Measurements from ENCODE around the gene RNF148.

The RNF148 gene, protein sequence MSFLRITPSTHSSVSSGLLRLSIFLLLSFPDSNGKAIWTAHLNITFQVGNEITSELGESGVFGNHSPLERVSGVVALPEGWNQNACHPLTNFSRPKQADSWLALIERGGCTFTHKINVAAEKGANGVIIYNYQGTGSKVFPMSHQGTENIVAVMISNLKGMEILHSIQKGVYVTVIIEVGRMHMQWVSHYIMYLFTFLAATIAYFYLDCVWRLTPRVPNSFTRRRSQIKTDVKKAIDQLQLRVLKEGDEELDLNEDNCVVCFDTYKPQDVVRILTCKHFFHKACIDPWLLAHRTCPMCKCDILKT

DNA sequence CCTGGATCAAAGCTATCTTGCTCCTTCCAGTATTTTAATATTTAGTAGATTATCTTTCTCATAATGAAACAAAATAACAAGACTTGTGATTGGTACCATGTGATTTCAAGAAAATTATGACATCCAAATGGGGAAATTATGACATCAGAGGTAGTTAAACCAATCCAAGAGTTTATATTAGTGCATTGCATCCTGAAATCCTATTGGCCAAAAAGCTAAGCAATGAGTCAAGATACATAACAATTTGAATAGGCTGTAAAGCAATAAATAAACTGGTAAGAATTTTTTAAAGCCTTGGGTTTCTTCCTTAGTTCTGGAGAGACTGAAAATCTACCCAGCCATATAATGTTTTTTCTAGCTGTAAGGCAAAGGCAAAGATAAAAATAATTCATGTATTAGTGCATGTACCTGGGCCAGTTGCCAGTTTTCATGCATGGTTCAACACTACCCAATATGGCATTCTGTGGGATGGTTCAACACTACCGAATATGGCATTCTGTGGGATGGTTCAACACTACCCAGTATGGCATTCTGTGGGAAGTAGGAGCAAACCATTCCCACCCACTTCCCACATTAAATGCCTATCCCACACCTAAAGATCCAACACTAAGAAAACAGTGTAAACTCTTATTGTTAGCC is at the start of gene RNF148:
RNF148 (minus strand) TSS at position 51 of the 639 bp plus-strand sequence. CDS start 172 bp downstream, outside the sequence.
- Histone ChIP-seq H3K27me3 (ENCODE audit: control insufficient read depth in 5 of 5, insufficient read depth in 4 of 5, low read length in 5 of 5) (no peaks in the 10 kb centered on the region), H3K4me1 (ENCODE audit: control insufficient read depth in 5 of 5, insufficient read depth in 5 of 5, low read length in 5 of 5) (no peaks in the 10 kb centered on the region), H3K9me3 (ENCODE audit: control insufficient read depth in 5 of 5, low read length in 5 of 5) (peaks cover 0 to 3% (median 0%) of the 10 kb centered on the region in 5 donors), H3K9ac (ENCODE audit: low read length in 5 of 5) (no peak within 1 kb of the TSS), H3K27ac (ENCODE audit: low read depth, low read length) (no peak within 1 kb of the TSS), H3K36me3 (ENCODE audit: control insufficient read depth in 5 of 5, insufficient read depth in 5 of 5, low read length in 5 of 5) (no peaks in the 10 kb centered on the region), H3K4me3 (ENCODE audit: low read depth in 1 of 5, low read length in 5 of 5) (no peak within 1 kb of the TSS)

DNA sequence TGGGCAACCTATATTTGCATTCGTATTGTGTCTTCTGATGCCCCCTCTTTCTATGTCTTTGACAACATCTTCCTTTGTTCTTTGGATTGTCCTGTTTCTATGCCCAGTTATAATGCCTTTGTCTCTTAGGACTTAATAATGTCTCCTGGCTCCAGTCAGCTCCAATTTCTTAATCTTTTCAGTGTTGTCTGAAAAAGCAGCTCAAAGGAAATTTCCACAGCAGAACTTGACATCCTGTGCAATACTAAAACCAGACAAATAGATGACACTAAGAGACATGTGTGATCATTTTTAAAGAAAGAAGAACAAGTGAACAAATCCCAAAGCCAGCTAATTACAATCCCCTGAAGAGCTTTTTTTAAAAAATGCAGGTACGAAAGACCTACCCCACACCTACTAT is 47.7 kb upstream of the RNF148 start:
- H3K9me3 ChIP-seq (ENCODE audit: control insufficient read depth in 5 of 5, low read length in 5 of 5): no peaks in the 10 kb centered on the region
- no peaks in the 10 kb centered on the region for H3K27me3 ChIP-seq (ENCODE audit: control insufficient read depth in 5 of 5, insufficient read depth in 4 of 5, low read length in 5 of 5)
- no peak overlapping the region for H3K27ac ChIP-seq (ENCODE audit: low read depth, low read length)
- H3K36me3 ChIP-seq (ENCODE audit: control insufficient read depth in 5 of 5, insufficient read depth in 5 of 5, low read length in 5 of 5): no peaks in the 10 kb centered on the region
- H3K4me3 ChIP-seq (ENCODE audit: low read depth in 1 of 5, low read length in 5 of 5): no peak overlapping the region
- H3K4me1 ChIP-seq (ENCODE audit: control insufficient read depth in 5 of 5, insufficient read depth in 5 of 5, low read length in 5 of 5): no peaks in the 10 kb centered on the region
- no peak overlapping the region for H3K9ac ChIP-seq (ENCODE audit: low read length in 5 of 5)

DNA sequence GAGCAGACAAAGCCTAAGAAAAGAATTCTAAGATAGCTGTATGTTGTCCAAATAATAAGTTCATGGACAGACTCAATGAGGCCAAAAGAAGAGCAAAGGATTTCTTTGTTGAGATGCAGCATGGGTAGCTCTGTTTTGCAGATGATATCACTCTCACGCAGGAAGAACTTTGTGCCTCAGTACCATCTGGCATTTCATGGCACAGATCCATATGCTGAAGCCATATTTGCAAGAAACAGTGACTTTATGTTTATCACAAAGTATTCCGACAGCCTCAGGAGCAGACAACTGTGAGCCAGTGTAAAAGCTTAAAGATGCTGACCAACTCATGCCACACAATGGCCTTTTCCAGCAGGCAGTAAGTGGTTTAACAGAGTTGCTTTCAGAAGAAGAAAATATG is 45.5 kb upstream of the RNF148 start:
- Histone ChIP-seq H3K4me3 (ENCODE audit: low read depth in 1 of 5, low read length in 5 of 5) (no peak overlapping the region), H3K4me1 (ENCODE audit: control insufficient read depth in 5 of 5, insufficient read depth in 5 of 5, low read length in 5 of 5) (no peaks in the 10 kb centered on the region), H3K36me3 (ENCODE audit: control insufficient read depth in 5 of 5, insufficient read depth in 5 of 5, low read length in 5 of 5) (no peaks in the 10 kb centered on the region), H3K9me3 (ENCODE audit: control insufficient read depth in 5 of 5, low read length in 5 of 5) (no peaks in the 10 kb centered on the region), H3K27me3 (ENCODE audit: control insufficient read depth in 5 of 5, insufficient read depth in 4 of 5, low read length in 5 of 5) (no peaks in the 10 kb centered on the region), H3K27ac (ENCODE audit: low read depth, low read length) (no peak overlapping the region), H3K9ac (ENCODE audit: low read length in 5 of 5) (no peak overlapping the region)

DNA sequence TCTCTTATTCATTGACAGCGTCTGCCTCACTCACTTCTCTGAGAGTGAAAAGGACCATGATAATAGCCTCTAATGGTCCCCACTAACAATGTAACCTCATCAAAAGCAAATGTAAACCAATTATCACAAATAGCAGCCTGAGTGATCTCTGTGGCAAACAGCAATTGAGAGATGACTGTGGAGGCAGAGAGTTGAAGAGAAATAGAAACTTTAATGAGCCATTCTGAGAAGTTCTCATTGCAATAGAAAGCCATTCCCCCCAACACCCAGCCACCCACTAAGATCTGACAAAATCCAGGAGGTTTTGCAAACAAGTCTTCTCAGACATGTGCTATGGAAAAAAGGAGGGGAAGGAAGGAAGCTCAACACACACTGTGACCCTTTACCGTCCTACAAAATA is 44.2 kb upstream of the RNF148 start:
- no peak overlapping the region for H3K9ac ChIP-seq (ENCODE audit: low read length in 5 of 5)
- H3K4me1 ChIP-seq (ENCODE audit: control insufficient read depth in 5 of 5, insufficient read depth in 5 of 5, low read length in 5 of 5): no peaks in the 10 kb centered on the region
- no peak overlapping the region for H3K4me3 ChIP-seq (ENCODE audit: low read depth in 1 of 5, low read length in 5 of 5)
- no peaks in the 10 kb centered on the region for H3K36me3 ChIP-seq (ENCODE audit: control insufficient read depth in 5 of 5, insufficient read depth in 5 of 5, low read length in 5 of 5)
- H3K27ac ChIP-seq (ENCODE audit: low read depth, low read length): no peak overlapping the region
- H3K27me3 ChIP-seq (ENCODE audit: control insufficient read depth in 5 of 5, insufficient read depth in 4 of 5, low read length in 5 of 5): no peaks in the 10 kb centered on the region
- H3K9me3 ChIP-seq (ENCODE audit: control insufficient read depth in 5 of 5, low read length in 5 of 5): no peaks in the 10 kb centered on the region

DNA sequence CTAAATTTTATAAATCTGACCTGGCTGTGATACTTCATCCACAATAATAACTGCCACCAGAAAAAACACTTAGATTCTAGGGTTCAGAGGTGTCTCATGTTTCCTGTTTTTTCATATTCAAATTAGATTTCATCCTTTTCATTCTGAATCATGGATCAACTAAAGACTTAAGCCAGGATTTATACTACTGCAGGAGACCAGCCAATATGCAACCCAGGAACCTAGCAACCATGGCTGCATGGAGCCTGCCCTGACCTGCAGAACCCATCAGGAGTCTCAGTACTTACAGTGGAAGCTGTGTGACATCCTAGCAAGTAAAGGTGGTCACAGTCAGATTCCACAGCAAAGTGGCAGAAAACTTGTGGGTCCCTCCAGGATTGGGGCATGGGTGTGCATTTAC is 40.5 kb upstream of the RNF148 start:
- no peak overlapping the region for H3K9ac ChIP-seq (ENCODE audit: low read length in 5 of 5)
- no peak overlapping the region for H3K4me3 ChIP-seq (ENCODE audit: low read depth in 1 of 5, low read length in 5 of 5)
- no peaks in the 10 kb centered on the region for H3K36me3 ChIP-seq (ENCODE audit: control insufficient read depth in 5 of 5, insufficient read depth in 5 of 5, low read length in 5 of 5)
- no peaks in the 10 kb centered on the region for H3K27me3 ChIP-seq (ENCODE audit: control insufficient read depth in 5 of 5, insufficient read depth in 4 of 5, low read length in 5 of 5)
- no peaks in the 10 kb centered on the region for H3K9me3 ChIP-seq (ENCODE audit: control insufficient read depth in 5 of 5, low read length in 5 of 5)
- no peak overlapping the region for H3K27ac ChIP-seq (ENCODE audit: low read depth, low read length)
- no peaks in the 10 kb centered on the region for H3K4me1 ChIP-seq (ENCODE audit: control insufficient read depth in 5 of 5, insufficient read depth in 5 of 5, low read length in 5 of 5)

DNA sequence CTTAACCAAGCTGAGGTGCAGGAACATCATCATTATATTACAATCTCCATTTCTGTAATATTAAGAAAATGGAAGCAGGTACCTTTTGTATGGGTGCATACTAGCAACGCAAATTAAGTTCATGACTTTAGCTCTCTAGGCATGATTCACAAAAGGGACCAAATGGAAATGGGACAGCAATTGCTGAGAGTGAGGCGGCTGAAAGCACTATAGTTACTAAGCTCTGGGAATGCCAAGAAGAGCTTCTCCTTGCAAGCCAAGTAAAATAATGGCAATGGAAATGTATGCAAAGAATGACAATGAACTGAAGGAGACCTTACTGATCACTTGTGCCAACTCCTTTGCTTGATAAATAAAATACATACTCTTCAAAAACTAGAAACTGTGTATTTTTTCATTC is 36.2 kb upstream of the RNF148 start:
- no peak overlapping the region for H3K27ac ChIP-seq (ENCODE audit: low read depth, low read length)
- no peak overlapping the region for H3K9ac ChIP-seq (ENCODE audit: low read length in 5 of 5)
- no peaks in the 10 kb centered on the region for H3K4me1 ChIP-seq (ENCODE audit: control insufficient read depth in 5 of 5, insufficient read depth in 5 of 5, low read length in 5 of 5)
- H3K27me3 ChIP-seq (ENCODE audit: control insufficient read depth in 5 of 5, insufficient read depth in 4 of 5, low read length in 5 of 5): no peaks in the 10 kb centered on the region
- H3K36me3 ChIP-seq (ENCODE audit: control insufficient read depth in 5 of 5, insufficient read depth in 5 of 5, low read length in 5 of 5): no peaks in the 10 kb centered on the region
- H3K9me3 ChIP-seq (ENCODE audit: control insufficient read depth in 5 of 5, low read length in 5 of 5): no peaks in the 10 kb centered on the region
- no peak overlapping the region for H3K4me3 ChIP-seq (ENCODE audit: low read depth in 1 of 5, low read length in 5 of 5)

DNA sequence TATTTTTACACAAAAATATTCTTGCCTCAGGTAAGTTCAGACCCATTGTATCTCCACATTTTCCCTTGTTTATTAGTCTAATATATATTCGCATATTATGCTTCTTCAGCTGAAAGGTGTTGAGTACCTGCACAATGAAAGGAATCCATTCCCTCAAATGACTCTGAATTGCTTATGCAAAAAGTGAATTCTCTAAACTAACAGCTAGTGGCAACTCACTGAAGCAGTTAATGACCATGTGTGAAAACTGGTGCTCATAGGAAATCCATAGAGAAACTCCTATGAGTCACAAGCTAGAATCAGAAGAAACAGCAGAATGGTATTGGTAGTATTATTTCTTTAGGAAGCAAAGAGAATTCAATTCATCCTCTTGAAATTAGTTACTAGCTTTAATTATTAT is 33.5 kb upstream of the RNF148 start:
- Histone ChIP-seq H3K4me3 (ENCODE audit: low read depth in 1 of 5, low read length in 5 of 5) (no peak overlapping the region), H3K9me3 (ENCODE audit: control insufficient read depth in 5 of 5, low read length in 5 of 5) (peaks cover 0 to 3% (median 0%) of the 10 kb centered on the region in 5 donors), H3K27me3 (ENCODE audit: control insufficient read depth in 5 of 5, insufficient read depth in 4 of 5, low read length in 5 of 5) (no peaks in the 10 kb centered on the region), H3K4me1 (ENCODE audit: control insufficient read depth in 5 of 5, insufficient read depth in 5 of 5, low read length in 5 of 5) (no peaks in the 10 kb centered on the region), H3K36me3 (ENCODE audit: control insufficient read depth in 5 of 5, insufficient read depth in 5 of 5, low read length in 5 of 5) (no peaks in the 10 kb centered on the region), H3K9ac (ENCODE audit: low read length in 5 of 5) (no peak overlapping the region), H3K27ac (ENCODE audit: low read depth, low read length) (no peak overlapping the region)

DNA sequence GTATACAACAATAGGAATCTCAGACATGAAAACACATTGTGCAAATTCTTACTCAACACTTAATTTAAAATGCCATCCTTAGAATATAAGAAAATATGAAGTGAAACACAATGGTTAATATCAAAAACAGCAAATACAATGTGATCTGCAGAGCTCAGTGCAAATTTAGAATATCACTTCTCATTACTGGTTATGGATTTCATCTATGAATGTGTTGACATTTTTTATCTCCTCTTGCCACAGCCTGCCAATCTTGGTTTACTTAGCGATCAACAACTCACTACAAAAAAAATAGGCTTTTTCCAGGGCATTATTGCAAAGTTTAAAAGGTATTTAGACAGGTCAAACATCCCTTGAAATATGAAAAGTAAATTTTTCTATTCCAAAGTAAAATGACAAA is 25.0 kb upstream of the RNF148 start:
- H3K27me3 ChIP-seq (ENCODE audit: control insufficient read depth in 5 of 5, insufficient read depth in 4 of 5, low read length in 5 of 5): no peaks in the 10 kb centered on the region
- no peak overlapping the region for H3K27ac ChIP-seq (ENCODE audit: low read depth, low read length)
- no peak overlapping the region for H3K9ac ChIP-seq (ENCODE audit: low read length in 5 of 5)

DNA sequence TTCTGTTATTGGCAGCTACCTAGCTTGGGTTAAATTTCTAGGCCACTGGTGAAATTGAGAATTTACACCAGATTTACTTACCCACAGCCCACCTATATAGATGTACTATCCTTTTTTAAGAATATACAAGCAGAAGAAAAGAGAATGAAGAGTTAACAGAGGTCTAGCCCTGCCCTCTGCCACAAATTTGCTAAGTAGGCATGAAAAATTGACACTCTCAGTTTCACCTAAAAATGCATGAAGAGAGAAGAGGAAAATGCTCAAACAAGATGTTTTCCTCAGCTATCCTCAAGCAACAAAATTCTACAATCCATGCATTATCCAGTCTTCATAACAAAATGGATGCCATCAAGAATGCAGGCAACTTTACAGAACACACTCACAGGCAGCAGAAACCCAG is 24.6 kb upstream of the RNF148 start:
- no peaks in the 10 kb centered on the region for H3K4me1 ChIP-seq (ENCODE audit: control insufficient read depth in 5 of 5, insufficient read depth in 5 of 5, low read length in 5 of 5)
- no peak overlapping the region for H3K9ac ChIP-seq (ENCODE audit: low read length in 5 of 5)
- H3K27me3 ChIP-seq (ENCODE audit: control insufficient read depth in 5 of 5, insufficient read depth in 4 of 5, low read length in 5 of 5): no peaks in the 10 kb centered on the region
- H3K4me3 ChIP-seq (ENCODE audit: low read depth in 1 of 5, low read length in 5 of 5): no peak overlapping the region
- H3K27ac ChIP-seq (ENCODE audit: low read depth, low read length): no peak overlapping the region
- H3K36me3 ChIP-seq (ENCODE audit: control insufficient read depth in 5 of 5, insufficient read depth in 5 of 5, low read length in 5 of 5): no peaks in the 10 kb centered on the region
- H3K9me3 ChIP-seq (ENCODE audit: control insufficient read depth in 5 of 5, low read length in 5 of 5): no peaks in the 10 kb centered on the region

More for the DNA sequence above, 25.0 kb upstream of the RNF148 start:
- Histone ChIP-seq H3K4me3 (ENCODE audit: low read depth in 1 of 5, low read length in 5 of 5) (no peak overlapping the region), H3K4me1 (ENCODE audit: control insufficient read depth in 5 of 5, insufficient read depth in 5 of 5, low read length in 5 of 5) (no peaks in the 10 kb centered on the region), H3K36me3 (ENCODE audit: control insufficient read depth in 5 of 5, insufficient read depth in 5 of 5, low read length in 5 of 5) (no peaks in the 10 kb centered on the region), H3K9me3 (ENCODE audit: control insufficient read depth in 5 of 5, low read length in 5 of 5) (no peaks in the 10 kb centered on the region)

DNA sequence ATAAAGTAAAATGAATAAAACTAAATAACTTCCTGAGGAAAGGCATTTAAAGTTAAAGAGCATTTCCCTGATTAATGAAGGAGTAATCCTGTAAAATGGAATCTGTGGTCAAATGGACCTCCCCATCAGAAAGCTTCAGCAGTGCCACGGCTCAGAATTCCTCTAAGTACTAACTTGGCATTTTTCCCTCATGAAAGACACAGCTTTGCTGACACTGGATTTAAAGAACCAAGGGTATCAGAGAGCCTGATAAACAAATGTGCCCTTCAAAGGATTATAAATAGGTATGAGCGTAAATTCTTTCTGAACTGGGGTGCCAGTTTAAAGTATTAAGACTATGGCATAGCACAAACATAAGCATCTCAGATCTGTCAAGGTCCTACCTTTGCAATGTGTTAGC is 24.2 kb upstream of the RNF148 start:
- H3K27me3 ChIP-seq (ENCODE audit: control insufficient read depth in 5 of 5, insufficient read depth in 4 of 5, low read length in 5 of 5): no peaks in the 10 kb centered on the region
- no peak overlapping the region for H3K27ac ChIP-seq (ENCODE audit: low read depth, low read length)
- no peaks in the 10 kb centered on the region for H3K36me3 ChIP-seq (ENCODE audit: control insufficient read depth in 5 of 5, insufficient read depth in 5 of 5, low read length in 5 of 5)
- no peak overlapping the region for H3K9ac ChIP-seq (ENCODE audit: low read length in 5 of 5)
- no peaks in the 10 kb centered on the region for H3K4me1 ChIP-seq (ENCODE audit: control insufficient read depth in 5 of 5, insufficient read depth in 5 of 5, low read length in 5 of 5)
- H3K4me3 ChIP-seq (ENCODE audit: low read depth in 1 of 5, low read length in 5 of 5): no peak overlapping the region
- no peaks in the 10 kb centered on the region for H3K9me3 ChIP-seq (ENCODE audit: control insufficient read depth in 5 of 5, low read length in 5 of 5)

All from subcutaneous abdominal adipose tissue (tissue), 5 donors.